Measurements from ENCODE around the gene ANGPTL4.

DNA sequence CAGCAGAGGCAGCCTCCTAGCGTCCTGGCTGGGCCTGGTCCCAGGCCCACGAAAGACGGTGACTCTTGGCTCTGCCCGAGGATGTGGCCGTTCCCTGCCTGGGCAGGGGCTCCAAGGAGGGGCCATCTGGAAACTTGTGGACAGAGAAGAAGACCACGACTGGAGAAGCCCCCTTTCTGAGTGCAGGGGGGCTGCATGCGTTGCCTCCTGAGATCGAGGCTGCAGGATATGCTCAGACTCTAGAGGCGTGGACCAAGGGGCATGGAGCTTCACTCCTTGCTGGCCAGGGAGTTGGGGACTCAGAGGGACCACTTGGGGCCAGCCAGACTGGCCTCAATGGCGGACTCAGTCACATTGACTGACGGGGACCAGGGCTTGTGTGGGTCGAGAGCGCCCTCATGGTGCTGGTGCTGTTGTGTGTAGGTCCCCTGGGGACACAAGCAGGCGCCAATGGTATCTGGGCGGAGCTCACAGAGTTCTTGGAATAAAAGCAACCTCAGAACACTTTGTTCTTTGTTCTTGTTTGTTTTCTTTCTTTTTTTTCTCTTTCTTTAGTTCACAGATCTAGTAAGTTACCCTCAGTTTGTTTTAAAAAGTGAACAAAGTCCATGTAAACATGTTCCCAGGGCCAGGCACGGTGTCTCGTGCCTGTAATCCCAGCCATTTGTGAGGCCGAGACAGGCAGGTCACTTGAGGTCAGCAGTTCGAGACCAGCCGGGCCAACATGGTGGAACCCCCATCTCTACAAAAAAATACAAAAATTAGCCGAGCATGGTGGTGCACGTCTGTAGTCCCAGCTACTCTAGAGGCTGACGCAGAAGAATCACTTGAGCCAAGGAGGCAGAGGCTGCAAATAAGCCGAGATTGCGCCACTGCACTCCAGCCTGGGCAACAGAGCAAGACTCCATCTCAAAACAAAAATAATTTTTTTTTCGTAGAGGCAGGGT, 10.2 kb downstream of the ANGPTL4 start:
- TF ChIP-seq, protein P1, sequence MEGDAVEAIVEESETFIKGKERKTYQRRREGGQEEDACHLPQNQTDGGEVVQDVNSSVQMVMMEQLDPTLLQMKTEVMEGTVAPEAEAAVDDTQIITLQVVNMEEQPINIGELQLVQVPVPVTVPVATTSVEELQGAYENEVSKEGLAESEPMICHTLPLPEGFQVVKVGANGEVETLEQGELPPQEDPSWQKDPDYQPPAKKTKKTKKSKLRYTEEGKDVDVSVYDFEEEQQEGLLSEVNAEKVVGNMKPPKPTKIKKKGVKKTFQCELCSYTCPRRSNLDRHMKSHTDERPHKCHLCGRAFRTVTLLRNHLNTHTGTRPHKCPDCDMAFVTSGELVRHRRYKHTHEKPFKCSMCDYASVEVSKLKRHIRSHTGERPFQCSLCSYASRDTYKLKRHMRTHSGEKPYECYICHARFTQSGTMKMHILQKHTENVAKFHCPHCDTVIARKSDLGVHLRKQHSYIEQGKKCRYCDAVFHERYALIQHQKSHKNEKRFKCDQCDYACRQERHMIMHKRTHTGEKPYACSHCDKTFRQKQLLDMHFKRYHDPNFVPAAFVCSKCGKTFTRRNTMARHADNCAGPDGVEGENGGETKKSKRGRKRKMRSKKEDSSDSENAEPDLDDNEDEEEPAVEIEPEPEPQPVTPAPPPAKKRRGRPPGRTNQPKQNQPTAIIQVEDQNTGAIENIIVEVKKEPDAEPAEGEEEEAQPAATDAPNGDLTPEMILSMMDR (IDR thresholded peaks at IDR 0.05): no peak
- TF ChIP-seq POLR2AphosphoS5 (IDR thresholded peaks at IDR 0.05): peak in 2 of 3 donors; percentile 12 to 59

All from breast epithelium (tissue), 3 donors.